ENCODE results near the gene TXNL1.

Gene TXNL1

GRCh38 chr18:56647951-56648893 lies 9.8 kb upstream of the TXNL1 start:
- H3K4me3 ChIP-seq (ENCODE audit: low read depth, low read length) = no peak overlapping the region
- peak; percentile 36 for DNase-seq (ENCODE audit: low read depth)

DNA sequence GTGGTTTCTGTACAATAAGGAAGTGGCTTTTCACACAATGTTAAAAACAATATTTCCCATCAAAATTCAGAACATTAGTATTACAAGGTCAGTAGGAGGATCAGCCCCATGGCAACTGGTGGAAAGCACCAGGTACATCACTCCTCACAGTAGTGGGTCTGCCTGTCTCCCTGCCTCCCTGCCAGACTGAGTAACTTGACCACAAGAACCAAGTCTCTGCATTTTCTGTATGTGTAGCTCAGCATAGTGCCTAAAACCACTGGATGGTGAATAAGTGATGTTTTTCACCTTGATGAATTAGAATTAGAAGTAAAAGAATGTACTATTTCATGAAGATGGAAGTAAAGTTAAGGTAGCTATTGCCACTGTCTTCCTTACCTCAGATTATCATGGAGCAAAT lies 8.7 kb upstream of the TXNL1 start:
- DNase-seq (ENCODE audit: low read depth) = no peak
- no peak overlapping the region for H3K4me3 ChIP-seq (ENCODE audit: low read depth, low read length)

DNA sequence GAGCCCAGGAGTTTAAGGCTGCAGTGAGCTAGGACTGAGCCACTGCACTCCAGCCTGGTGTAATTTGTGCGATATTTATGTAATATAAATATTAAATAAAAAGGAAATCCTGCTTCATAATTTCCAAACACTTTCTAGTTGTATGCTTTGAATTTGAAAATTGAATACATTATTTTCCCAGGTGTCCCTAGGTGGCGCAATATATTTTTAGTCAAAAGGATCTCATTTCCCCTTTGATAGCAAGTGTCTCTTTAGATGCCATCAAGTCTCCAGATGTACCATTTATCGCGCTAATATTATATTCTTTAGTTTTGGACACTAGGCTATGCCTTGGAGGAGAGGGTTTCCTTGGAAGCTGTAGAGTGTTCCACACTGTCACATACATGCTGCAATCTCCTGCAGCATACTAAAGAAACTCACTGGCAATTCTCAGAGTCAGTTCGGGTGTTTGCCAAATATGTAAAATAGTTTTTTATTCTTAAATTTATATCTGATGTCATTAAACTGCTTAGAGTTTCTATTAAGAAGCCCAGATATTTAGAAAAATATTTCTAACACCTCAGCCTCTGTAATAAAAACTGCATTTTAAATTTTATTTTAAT lies 7.1 kb upstream of the TXNL1 start:
- no peak overlapping the region for H3K4me3 ChIP-seq (ENCODE audit: low read depth, low read length)
- no peak for DNase-seq (ENCODE audit: low read depth)

- DNase-seq (ENCODE audit: low read depth) = no peak
- H3K4me3 ChIP-seq (ENCODE audit: low read depth, low read length) = no peak overlapping the region
These were observed 5.0 kb upstream of the TXNL1 start for GRCh38 chr18:56643381-56643780.

DNA sequence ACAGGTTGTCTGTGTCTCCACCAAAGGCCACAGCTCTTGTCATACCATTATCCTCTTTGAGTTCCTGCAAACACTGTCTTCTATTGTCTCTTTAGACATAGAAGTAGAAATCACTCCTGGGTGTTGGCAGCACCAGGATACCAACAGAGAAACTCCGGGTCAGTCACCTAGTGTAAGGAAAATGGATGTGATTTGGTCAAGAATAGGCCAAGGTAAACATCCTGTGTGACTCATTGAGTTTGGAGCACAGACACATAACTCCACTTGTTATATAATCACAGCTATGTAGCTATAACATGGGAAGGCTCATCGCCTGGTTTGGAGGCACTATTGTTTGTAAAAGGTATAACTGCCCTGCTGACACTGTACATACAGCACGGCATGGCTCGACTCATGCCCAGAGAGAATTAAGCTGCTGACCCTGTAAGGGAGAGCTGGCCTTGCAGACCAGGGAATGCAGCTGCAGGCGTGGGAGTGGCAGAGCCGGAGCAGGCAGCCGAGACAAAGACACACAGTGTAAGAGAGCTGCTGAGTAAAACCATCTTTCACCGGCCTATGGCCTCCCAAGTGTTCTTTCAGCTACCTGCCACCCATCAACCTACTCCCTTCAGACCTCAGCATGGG lies 3.4 kb upstream of the TXNL1 start:
- no peak overlapping the region for H3K4me3 ChIP-seq (ENCODE audit: low read depth, low read length)
- peak; percentile 29 for DNase-seq (ENCODE audit: low read depth)

DNA sequence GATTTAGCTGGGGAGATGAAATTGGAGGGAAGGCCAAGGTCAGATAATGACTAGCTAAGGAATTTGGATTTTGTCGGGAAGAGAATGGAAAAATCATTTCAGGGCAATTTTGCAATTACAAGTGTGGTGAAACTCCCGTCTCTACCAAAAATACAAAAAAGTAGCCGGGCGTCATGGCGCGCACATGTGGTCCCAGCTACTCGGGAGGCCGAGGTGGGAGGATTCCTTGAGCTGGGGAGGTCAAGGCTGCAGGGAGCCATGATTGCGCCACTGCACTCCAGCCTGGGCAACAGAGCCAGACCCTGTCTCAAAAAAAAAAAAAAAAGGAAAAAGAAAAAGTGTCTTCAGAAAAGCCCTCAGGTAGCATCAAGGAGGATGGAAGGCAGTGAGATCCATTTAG lies 1.2 kb upstream of the TXNL1 start:
- no peak for DNase-seq (ENCODE audit: low read depth)
- H3K4me3 ChIP-seq (ENCODE audit: low read depth, low read length) = no peak overlapping the region

DNA sequence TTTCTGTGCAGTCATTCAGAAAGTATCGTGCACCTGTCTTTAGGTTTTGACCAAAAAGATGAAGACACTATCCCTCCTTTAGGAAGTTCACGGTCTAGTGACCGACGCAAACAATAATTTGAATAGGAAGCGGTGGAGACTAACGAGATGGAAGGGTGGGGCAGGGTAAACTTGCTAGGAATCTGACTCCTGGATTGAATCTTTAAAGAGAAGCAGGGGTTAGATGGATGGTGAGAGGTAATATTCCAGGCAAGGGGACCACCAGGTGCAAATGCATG lies 651 bp upstream of the TXNL1 start:
- H3K4me3 ChIP-seq (ENCODE audit: low read depth, low read length) = peak overlapping the region; percentile 94
- DNase-seq (ENCODE audit: low read depth) = no peak

GRCh38 chr18:56637711-56638231 lies 621 bp downstream of the TXNL1 start:
- no peak for DNase-seq (ENCODE audit: low read depth)
- H3K4me3 ChIP-seq (ENCODE audit: low read depth, low read length) = peak overlapping the region; percentile 94

GRCh38 chr18:56637176-56637575 lies 1.2 kb downstream of the TXNL1 start:
- no peak for DNase-seq (ENCODE audit: low read depth)
- H3K4me3 ChIP-seq (ENCODE audit: low read depth, low read length) = peak overlapping the region; percentile 94

DNA sequence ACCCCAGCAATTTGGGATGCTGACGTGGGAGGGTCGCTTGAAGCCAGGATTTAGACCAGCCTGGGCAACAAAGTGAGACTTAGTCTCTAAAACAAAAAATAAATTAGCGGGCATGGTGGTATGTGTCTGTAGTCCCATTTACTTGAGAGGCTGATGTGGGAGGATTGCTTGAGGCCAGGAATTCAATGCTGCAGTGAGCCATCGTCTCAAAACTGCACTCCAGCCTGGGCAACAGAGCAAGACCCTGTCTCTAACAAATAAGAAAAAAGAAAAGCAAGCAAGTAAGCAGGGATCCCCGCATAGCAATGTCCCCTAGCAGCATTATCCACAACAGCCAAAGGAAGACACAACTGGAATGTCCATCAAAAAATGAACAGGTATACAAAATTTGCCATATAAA lies 3.4 kb downstream of the TXNL1 start:
- no peak for DNase-seq (ENCODE audit: low read depth)
- H3K4me3 ChIP-seq (ENCODE audit: low read depth, low read length) = no peak overlapping the region

- DNase-seq (ENCODE audit: low read depth) = no peak
- H3K4me3 ChIP-seq (ENCODE audit: low read depth, low read length) = no peak overlapping the region
These were observed 6.0 kb downstream of the TXNL1 start for GRCh38 chr18:56632070-56633022.

DNA sequence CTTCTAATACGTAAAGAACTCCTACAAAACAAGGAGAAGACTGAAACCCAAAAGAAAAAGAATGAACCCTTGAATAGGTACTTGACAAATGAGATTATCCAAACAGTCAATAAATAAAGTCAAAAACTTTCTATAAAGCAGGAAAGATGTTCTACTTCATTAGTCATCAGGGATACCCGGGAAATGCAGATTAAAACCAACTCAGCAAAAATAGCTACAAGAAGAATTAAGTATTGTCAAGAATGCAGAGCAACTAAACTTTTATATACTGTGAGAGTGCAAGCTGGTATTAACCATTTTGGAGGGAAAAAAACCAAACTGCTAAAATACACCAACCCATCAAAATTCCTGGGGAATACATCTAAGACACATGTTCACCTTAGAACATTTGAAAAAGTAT lies 10.4 kb downstream of the TXNL1 start:
- H3K4me3 ChIP-seq (ENCODE audit: low read depth, low read length) = no peak overlapping the region
- no peak for DNase-seq (ENCODE audit: low read depth)

GRCh38 chr18:56615738-56616520 lies 22.5 kb downstream of the TXNL1 start:
- DNase-seq (ENCODE audit: low read depth) = no peak
- H3K4me3 ChIP-seq (ENCODE audit: low read depth, low read length) = no peak overlapping the region

GRCh38 chr18:56606618-56607017 lies 31.8 kb downstream of the TXNL1 start:
- no peak overlapping the region for H3K4me3 ChIP-seq (ENCODE audit: low read depth, low read length)
- no peak for DNase-seq (ENCODE audit: low read depth)

GRCh38 chr18:56598422-56598821 lies 40.0 kb downstream of the TXNL1 start:
- no peak overlapping the region for H3K4me3 ChIP-seq (ENCODE audit: low read depth, low read length)
- no peak for DNase-seq (ENCODE audit: low read depth)

DNA sequence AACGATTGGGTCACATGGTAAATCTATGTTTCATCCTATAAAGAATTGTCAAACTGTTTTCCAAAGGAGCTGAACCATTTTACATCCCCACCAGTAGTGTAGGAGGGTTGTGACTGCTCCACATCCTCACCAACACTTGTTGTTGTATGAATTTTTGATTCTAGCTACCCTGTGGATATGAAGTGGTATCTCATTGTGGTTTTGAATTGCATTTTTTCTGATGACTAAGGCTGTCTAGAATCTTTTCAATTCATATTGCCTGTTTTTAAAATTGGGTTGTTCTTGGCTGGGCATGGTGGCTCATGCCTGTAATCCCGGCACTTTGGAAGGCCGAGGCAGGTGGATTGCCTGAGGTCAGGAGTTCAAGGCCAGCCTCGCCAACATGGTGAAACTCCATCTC lies 44.5 kb downstream of the TXNL1 start:
- H3K4me3 ChIP-seq (ENCODE audit: low read depth, low read length) = no peak overlapping the region
- no peak for DNase-seq (ENCODE audit: low read depth)

DNA sequence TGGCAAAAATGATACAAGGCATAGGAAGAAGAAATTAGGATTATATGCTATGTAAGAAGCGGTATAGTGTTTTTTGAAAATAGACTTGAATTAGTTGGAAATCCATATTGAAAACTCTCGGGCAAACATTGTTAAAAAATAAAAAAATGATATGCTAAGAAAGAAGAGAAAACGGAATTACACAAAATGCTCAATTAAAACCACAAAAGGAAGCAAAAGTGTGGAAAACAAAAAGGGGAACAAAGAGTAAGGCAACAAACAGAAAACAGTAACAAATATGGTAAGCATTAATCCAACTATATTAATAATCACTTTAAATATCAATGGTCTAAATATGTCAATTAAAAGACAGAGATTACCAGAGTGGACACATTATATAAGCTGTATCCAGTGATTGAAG lies 58.4 kb downstream of the TXNL1 start:
- no peak for DNase-seq (ENCODE audit: low read depth)
- H3K4me3 ChIP-seq (ENCODE audit: low read depth, low read length) = no peak overlapping the region

- no peak overlapping the region for H3K4me3 ChIP-seq (ENCODE audit: low read depth, low read length)
- DNase-seq (ENCODE audit: low read depth) = no peak
These were observed 58.9 kb downstream of the TXNL1 start for GRCh38 chr18:56579451-56579850.
